ENCODE data around the gene UBE2O.

DNA sequence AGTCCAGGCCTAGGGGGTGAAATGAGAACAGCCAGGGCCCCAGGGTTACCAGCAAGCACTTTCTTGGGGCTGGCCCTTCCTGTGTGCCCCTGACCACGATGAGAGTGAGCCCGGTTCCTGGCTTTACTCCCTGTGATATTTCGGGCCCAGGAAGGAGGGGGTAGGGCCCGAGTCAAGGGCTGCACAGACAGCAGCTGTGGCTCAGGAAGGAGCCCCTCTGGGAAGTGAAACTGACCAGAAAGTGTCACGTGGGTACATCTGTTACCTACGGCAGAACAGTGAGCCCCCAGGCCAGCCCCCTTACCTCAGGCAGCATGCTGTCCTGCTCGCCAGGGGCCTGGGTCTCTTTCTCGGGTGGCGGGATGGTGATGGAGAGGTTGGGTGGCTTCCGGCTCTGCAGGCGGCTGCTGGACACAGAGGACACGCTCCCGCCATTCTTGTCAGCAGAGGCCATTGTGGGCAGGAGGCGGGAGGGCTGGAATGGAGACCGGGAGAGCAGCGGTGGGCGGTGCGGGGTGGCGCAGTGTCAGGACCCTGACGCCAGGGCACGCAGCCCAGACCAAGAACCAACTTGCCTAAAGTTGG, 28.2 kb upstream of the UBE2O start:
- no peak for TF ChIP-seq EZH2 (IDR thresholded peaks at IDR 0.05; ENCODE audit: insufficient read depth, poor library complexity, severe bottlenecking)
- TF ChIP-seq EZH2phosphoT487 (IDR thresholded peaks at IDR 0.05; ENCODE audit: insufficient read depth, low read depth) = no peak
